K562 (cell line): ENCODE data around the gene ANKDD1A. TPM values are rescaled to one million over a fixed set of nuclear protein-coding genes. Genes with fewer than 3 reads are reported as not detected.

Source experiments
- ATAC-seq: fragments of 200-7000 bp; cut with Tn5 transposase; 3 replicates; pipeline ENCODE4 v1.9.1; 2020; ENCODE audit warnings: moderate library complexity
- BruUV-seq: library from RNA; stranded (reverse); fragments of 400-500 nt; replicated peaks from 2 replicates; lab custom pipeline; 2021; lab: Mats Ljungman, UMichigan
- CTCF ChIA-PET: fragments of 300-600 bp; formaldehyde crosslinking; extraction: SDS; loops from one replicate; lab custom pipeline; 2021; ENCODE audit warnings: low intra/inter-chr PET ratio; lab: Yijun Ruan, JAX
- POLR2A ChIA-PET: fragments of 300-600, 350-650 bp; sonication (Branson Sonifier 250); formaldehyde crosslinking; extraction: SDS; loops from one replicate; lab custom pipeline; 2021; ENCODE audit warnings: antibody characterized with exemption, inconsistent platforms; lab: Yijun Ruan, JAX
- DNase-seq, 4 experiments: peaks; one replicate each; pipeline versions ENCODE4 v3.0.0 to v3.0.0-alpha.2; 2011 to 2018; ENCODE audit warnings: low spot score in 3 of 4, mixed read lengths in 3 of 4; ENCODE audit errors: extremely low read depth in 1 of 4
- FAIRE-seq: peaks from 2 replicates; lab custom pipeline; 2011; peaks lifted over from hg19 to GRCh38; lab: Jason Lieb, UNC
- H2AFZ ChIP-seq: 2 replicates; pipeline ENCODE4 v1.6.0; 2011; ENCODE audit warnings: low read depth, low read length, control low read depth, inconsistent platforms
- H3K27ac ChIP-seq: fragments of 200-600 bp; 3 replicates; pipeline ENCODE4 v1.8.0; 2011; ENCODE audit warnings: low read depth, mild to moderate bottlenecking, control low read depth, inconsistent platforms, low read length, moderate library complexity, mixed read lengths; ENCODE audit errors: extremely low read depth
- H3K27me3 ChIP-seq, 2 experiments: fragments of 300-600 bp in 1 of 2; 2 replicates in 1 of 2; 3 replicates in 1 of 2; pipeline versions ENCODE4 v1.6.0 to v1.8.0; 2011; ENCODE audit warnings: inconsistent platforms in 2 of 2, low read length in 2 of 2, mild to moderate bottlenecking in 1 of 2, mixed read lengths in 1 of 2, moderate library complexity in 1 of 2; ENCODE audit not compliant: control insufficient read depth in 2 of 2, insufficient read depth in 2 of 2
- H3K36me3 ChIP-seq: fragments of 300-600 bp; 3 replicates; pipeline ENCODE4 v1.8.0; 2011; ENCODE audit warnings: mild to moderate bottlenecking, low read length, inconsistent platforms; ENCODE audit not compliant: control insufficient read depth, insufficient read depth
- H3K4me1 ChIP-seq, 2 experiments: fragments of 200-600 bp in 1 of 2; replicated peaks in 1 of 2; 2 replicates in 1 of 2; 3 replicates in 1 of 2; pipeline versions ENCODE4 v1.5.1 to v1.8.0; 2011; ENCODE audit warnings: inconsistent platforms in 2 of 2, low read length in 2 of 2, mild to moderate bottlenecking in 1 of 2, mixed read lengths in 1 of 2, moderate library complexity in 1 of 2; ENCODE audit not compliant: control insufficient read depth in 2 of 2, insufficient read depth in 2 of 2
- H3K4me2 ChIP-seq: 2 replicates; pipeline ENCODE4 v1.6.1; 2011; ENCODE audit warnings: low read length, control low read depth, inconsistent platforms, mixed read lengths; ENCODE audit not compliant: insufficient read depth
- H3K4me3 ChIP-seq: fragments of 200-600 bp; sonication (generic), shearing (Covaris generic); 2 replicates; pipeline ENCODE4 v1.5.1; 2016; ENCODE audit warnings: control low read depth, inconsistent platforms
- H3K79me2 ChIP-seq: fragments of 200-600 bp; 3 replicates; pipeline ENCODE4 v1.8.0; 2011; ENCODE audit warnings: low read length, inconsistent platforms; ENCODE audit not compliant: control insufficient read depth, insufficient read depth
- H3K9ac ChIP-seq, 2 experiments: 2 replicates each; pipeline versions ENCODE4 v1.6.0 to v1.6.1; 2011; ENCODE audit warnings: low read depth in 2 of 2, low read length in 2 of 2, control low read depth in 1 of 2, inconsistent platforms in 1 of 2, mild to moderate bottlenecking in 1 of 2, mixed read lengths in 1 of 2; ENCODE audit not compliant: insufficient read depth in 1 of 2
- H3K9me1 ChIP-seq: one replicate; pipeline ENCODE4 v1.6.0; 2011; ENCODE audit warnings: inconsistent platforms, mild to moderate bottlenecking, low read length, moderate library complexity; ENCODE audit not compliant: control insufficient read depth, insufficient read depth
- H3K9me3 ChIP-seq: replicated peaks from 2 replicates; pipeline ENCODE4 v1.5.1; 2011; ENCODE audit warnings: low read depth, low read length, inconsistent platforms; ENCODE audit not compliant: control insufficient read depth, insufficient read depth
- H4K20me1 ChIP-seq: replicated peaks from 2 replicates; pipeline ENCODE4 v1.6.1; 2011; ENCODE audit warnings: low read length, inconsistent platforms, mixed read lengths; ENCODE audit not compliant: control insufficient read depth, insufficient read depth
- ATF7 ChIP-seq: fragments of 450-650 bp; IDR thresholded peaks from 2 replicates; pipeline ENCODE4 v1.7.1; 2014; ENCODE audit warnings: mild to moderate bottlenecking, moderate library complexity
- C11orf30 ChIP-seq: fragments of 450-650 bp; IDR thresholded peaks from 2 replicates; pipeline ENCODE4 v1.6.1; 2016; ENCODE audit warnings: low read depth, mild to moderate bottlenecking
- CBFB ChIP-seq: sonication (generic); formaldehyde crosslinking; IDR thresholded peaks from 2 replicates; pipeline ENCODE4 v1.4.0; 2020; ENCODE audit warnings: mild to moderate bottlenecking, missing genetic modification reagents
- ETV5 ChIP-seq: sonication (generic); formaldehyde crosslinking; IDR thresholded peaks from 2 replicates; pipeline ENCODE4 v1.4.0; 2020; ENCODE audit warnings: low read depth, mild to moderate bottlenecking, missing genetic modification reagents
- FOXM1 ChIP-seq, 2 experiments: fragments of 450-650 bp in 1 of 2; sonication (generic) in 1 of 2; formaldehyde crosslinking in 1 of 2; IDR thresholded peaks; 2 replicates each; pipeline versions ENCODE4 v1.6.1 to v1.9.0; 2017 to 2022; ENCODE audit warnings: low read depth in 2 of 2, mild to moderate bottlenecking in 2 of 2, missing genetic modification reagents in 1 of 2, moderate library complexity in 1 of 2
- HCFC1 ChIP-seq: IDR thresholded peaks from 2 replicates; pipeline ENCODE4 v1.6.1; 2012; ENCODE audit warnings: low read depth, low read length, improper control_type of control experiment
- HNRNPL ChIP-seq: fragments of 200-400 bp; formaldehyde crosslinking; IDR thresholded peaks from 2 replicates; pipeline ENCODE4 v1.6.1; 2017; ENCODE audit warnings: low read depth, mild to moderate bottlenecking, low read length
- KDM2B ChIP-seq: fragments of 250-450 bp; sonication (Bioruptor Pico); IDR thresholded peaks from 2 replicates; pipeline ENCODE4 v1.8.0; 2021; ENCODE audit warnings: mild to moderate bottlenecking, moderate library complexity
- MAFG ChIP-seq: fragments of 450-650 bp; conservative IDR thresholded peaks from 2 replicates; pipeline ENCODE4 v1.6.1; 2016; ENCODE audit warnings: missing genetic modification characterization, missing compliant biosample characterization
- MAFK ChIP-seq: IDR thresholded peaks from 2 replicates; pipeline ENCODE4 v1.6.1; 2011; ENCODE audit warnings: low read length, improper control_type of control experiment
- NONO ChIP-seq, 2 experiments: fragments of 200-400 bp in 1 of 2; fragments of 450-650 bp in 1 of 2; formaldehyde crosslinking in 1 of 2; IDR thresholded peaks; 2 replicates each; pipeline ENCODE4 v1.6.1; 2017; ENCODE audit warnings: low read depth in 2 of 2, mild to moderate bottlenecking in 2 of 2, moderate library complexity in 2 of 2, low read length in 1 of 2
- NRF1 ChIP-seq, 2 experiments: fragments of 450-650 bp; IDR thresholded peaks in 1 of 2; conservative IDR thresholded peaks in 1 of 2; 2 replicates each; pipeline ENCODE4 v1.6.1; 2014; ENCODE audit warnings: mild to moderate bottlenecking in 2 of 2
- SAFB ChIP-seq: fragments of 200-400 bp; formaldehyde crosslinking; IDR thresholded peaks from 2 replicates; pipeline ENCODE4 v1.6.1; 2017; ENCODE audit warnings: low read depth, low read length, borderline replicate concordance
- SMAD1 ChIP-seq: fragments of 150-350 bp; IDR thresholded peaks from 2 replicates; pipeline ENCODE4 v1.6.1; 2014; ENCODE audit warnings: low read length, low read depth; ENCODE audit not compliant: partially characterized antibody
- STAG1 ChIP-seq: sonication (generic); formaldehyde crosslinking; IDR thresholded peaks from 2 replicates; pipeline ENCODE4 v1.5.0; 2020; ENCODE audit warnings: missing genetic modification reagents, borderline replicate concordance
- TBL1XR1 ChIP-seq, 2 experiments: IDR thresholded peaks; 2 replicates each; pipeline ENCODE4 v1.6.1; 2012; ENCODE audit warnings: improper control_type of control experiment in 2 of 2, low read length in 2 of 2, mild to moderate bottlenecking in 1 of 2
- ZNF140 ChIP-seq: fragments of 250-450 bp; sonication (Bioruptor Pico); IDR thresholded peaks from 2 replicates; pipeline ENCODE4 v1.8.0; 2021; ENCODE audit warnings: moderate library complexity, mild to moderate bottlenecking, inconsistent platforms
- ZNF316 ChIP-seq: fragments of 450-650 bp; IDR thresholded peaks from 2 replicates; pipeline ENCODE4 v1.6.1; 2016
- ZNF445 ChIP-seq: fragments of 250-450 bp; sonication (Bioruptor Pico); IDR thresholded peaks from 2 replicates; pipeline ENCODE4 v1.4.0; 2020; ENCODE audit warnings: low read depth, mild to moderate bottlenecking, moderate library complexity
- ZNF764 ChIP-seq: fragments of 250-450 bp; sonication (Bioruptor Pico); IDR thresholded peaks from 2 replicates; pipeline ENCODE4 v1.4.0; 2020; ENCODE audit warnings: low read depth, mild to moderate bottlenecking, moderate library complexity
- ZNF778 ChIP-seq: fragments of 450-650 bp; formaldehyde crosslinking; IDR thresholded peaks from 2 replicates; pipeline ENCODE4 v1.4.0; 2020; ENCODE audit warnings: mild to moderate bottlenecking, moderate library complexity
- WGBS: fragments of 100-300 bp; shearing (Covaris generic); methylation state at CpG from one replicate; pipeline ENCODE4 v1.1.6; 2016; ENCODE audit warnings: low coverage, mixed read lengths; ENCODE audit not compliant: insufficient coverage; ENCODE audit errors: missing lambda C conversion rate; 5-methylcytosine and 5-hydroxymethylcytosine counted together
- in situ Hi-C: fragments of 300-500 bp; cut with MboI; formaldehyde crosslinking; loops from 4 replicates; pipeline ENCODE4 v1.15.0; 2018; ENCODE audit warnings: inconsistent platforms, mixed read lengths
- intact Hi-C: fragments of 100-400 bp; cut with micrococcal nuclease; formaldehyde crosslinking; loops from 2 replicates; pipeline ENCODE4 v1.14.2; 2022
- polyA plus RNA-seq, 8 experiments: library from polyadenylated mRNA; depleted of rRNA in 4 of 8; stranded (reverse) in 5 of 8; unstranded in 3 of 8; fragments of >200 nt; fragmentation: Nextera tagmentation in 2 of 8; fragmentation: Illumina TruSeq in 1 of 8; extraction: Ambion mirVana in 2 of 8; extraction: Trizol in 1 of 8; gene quantifications; 2 replicates each; pipeline versions ENCODE4 v1.2.1 to v1.2.3, GENCODE V29; 2011 to 2014; ENCODE audit warnings: inconsistent platforms in 1 of 8, missing spikeins in 1 of 8
- total RNA-seq, 7 experiments: library from RNA; depleted of rRNA in 6 of 7; stranded (reverse); fragments of >200 nt in 6 of 7; fragmentation: Illumina TruSeq in 2 of 7; extraction: Trizol in 2 of 7; gene quantifications; 2 replicates each; pipeline versions ENCODE4 v1.2.1 to v1.2.3, GENCODE V29; 2011 to 2021; ENCODE audit warnings: low replicate concordance in 1 of 7
- TF ChIP-seq, protein P1 (sequence below): fragments of 250-450 bp; sonication (Bioruptor Pico); IDR thresholded peaks from 2 replicates; pipeline ENCODE4 v1.4.0; 2020; ENCODE audit warnings: borderline replicate concordance
- TF ChIP-seq, protein P2 (sequence below): fragments of 450-650 bp; formaldehyde crosslinking; IDR thresholded peaks from 2 replicates; pipeline ENCODE4 v1.4.0; 2020; ENCODE audit warnings: mild to moderate bottlenecking, moderate library complexity

The ANKDD1A gene
- total and polyA plus RNA-seq, 9 of the 15 experiments (the other 6 are each of a cell fraction or from before 2014, with no cell fraction given) = 0.08 to 0.80 (median 0.43) TPM

DNA sequence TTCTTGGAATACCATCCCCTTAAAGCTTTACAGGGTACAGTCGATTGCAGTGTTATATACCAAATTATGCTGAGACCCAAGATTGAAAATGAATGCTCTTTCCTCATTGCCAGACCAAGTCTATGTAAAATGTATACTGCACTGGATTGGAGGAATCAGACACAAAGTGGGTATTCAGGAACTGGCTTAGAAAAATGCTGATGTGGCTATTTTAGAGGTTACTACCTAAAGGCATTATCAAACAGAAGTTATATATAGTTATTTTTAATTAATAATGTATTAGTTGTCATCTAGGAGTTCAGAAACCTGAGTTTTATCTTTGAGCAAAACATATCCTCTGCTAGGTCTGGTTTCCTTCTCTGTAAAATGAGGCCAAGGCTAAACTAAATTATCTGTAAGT lies 81.6 kb downstream of the ANKDD1A start:
- Histone ChIP-seq H3K9ac (no peak overlapping the region), H3K4me1 (peaks cover 5 to 10% of the 10 kb centered on the region in 2 experiments; a peak in 4 of 5 replicates), H3K4me2 (no peak overlapping the region), H3K79me2 (peaks cover 12% of the 10 kb centered on the region), H3K27ac (no peak overlapping the region), H3K4me3 (no peak overlapping the region), H4K20me1 (no peaks in the 10 kb centered on the region), H3K36me3 (no peaks in the 10 kb centered on the region), H2AFZ (peak overlapping the region; percentile 38; the same call in 1 of the 2 replicates), H3K9me3 (no peaks in the 10 kb centered on the region), H3K27me3 (no peaks in the 10 kb centered on the region), H3K9me1 (no peaks in the 10 kb centered on the region)
- ChIA-PET CTCF (no interaction called here), POLR2A (interaction anchor here (0.8 to 2.1 kb wide), 2 partner anchors 10 to 127 kb away, joined by 4 to 7 read pairs; no protein-coding TSS in a partner anchor)
- intact Hi-C loops = no loop called here
- WGBS = 5% methylated on average over 1 of the region's 1 CpG
- no TSS peak for BruUV-seq
- DNase-seq = no peak
- in situ Hi-C loops = no loop called here
- no peak for FAIRE-seq
- no peak for ATAC-seq
- TF ChIP-seq ZNF140 (CRISPR knock-in tag) (no peak), ETV5 (CRISPR knock-in tag) (no peak), ZNF778 (CRISPR knock-in tag) (no peak), ZNF316 (peak; percentile 96), HCFC1 (no peak), MAFK (peak; percentile 98), NRF1 (conservative IDR thresholded peaks at IDR 0.05 in 1 of 2, IDR thresholded peaks at IDR 0.05 in 1 of 2) (no peak), FOXM1 (IDR thresholded peaks at IDR 0.05; ENCODE audit: low read depth) (no peak), FOXM1 (CRISPR knock-in tag; IDR thresholded peaks at IDR 0.05; ENCODE audit: low read depth) (no peak), C11orf30 (peak; percentile 92), MAFG (tag) (peak; percentile 89), NONO (IDR thresholded peaks at IDR 0.05; ENCODE audit: low read depth in 2 of 2, low read length in 1 of 2) (no peak), ZNF445 (CRISPR knock-in tag) (no peak), SMAD1 (no peak), CBFB (CRISPR knock-in tag) (no peak), KDM2B (CRISPR knock-in tag) (no peak), SAFB (no peak), STAG1 (no peak), HNRNPL (no peak), ZNF764 (no peak), ATF7 (no peak), TBL1XR1 (IDR thresholded peaks at IDR 0.05; ENCODE audit: low read length in 2 of 2) (no peak)
- TF ChIP-seq, protein P1, sequence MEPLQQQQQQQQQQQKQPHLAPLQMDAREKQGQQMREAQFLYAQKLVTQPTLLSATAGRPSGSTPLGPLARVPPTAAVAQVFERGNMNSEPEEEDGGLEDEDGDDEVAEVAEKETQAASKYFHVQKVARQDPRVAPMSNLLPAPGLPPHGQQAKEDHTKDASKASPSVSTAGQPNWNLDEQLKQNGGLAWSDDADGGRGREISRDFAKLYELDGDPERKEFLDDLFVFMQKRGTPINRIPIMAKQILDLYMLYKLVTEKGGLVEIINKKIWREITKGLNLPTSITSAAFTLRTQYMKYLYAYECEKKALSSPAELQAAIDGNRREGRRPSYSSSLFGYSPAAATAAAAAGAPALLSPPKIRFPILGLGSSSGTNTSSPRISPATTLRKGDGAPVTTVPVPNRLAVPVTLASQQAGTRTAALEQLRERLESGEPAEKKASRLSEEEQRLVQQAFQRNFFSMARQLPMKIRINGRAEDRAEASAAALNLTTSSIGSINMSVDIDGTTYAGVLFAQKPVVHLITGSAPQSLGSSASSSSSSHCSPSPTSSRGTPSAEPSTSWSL = no peak
- TF ChIP-seq, protein P2, sequence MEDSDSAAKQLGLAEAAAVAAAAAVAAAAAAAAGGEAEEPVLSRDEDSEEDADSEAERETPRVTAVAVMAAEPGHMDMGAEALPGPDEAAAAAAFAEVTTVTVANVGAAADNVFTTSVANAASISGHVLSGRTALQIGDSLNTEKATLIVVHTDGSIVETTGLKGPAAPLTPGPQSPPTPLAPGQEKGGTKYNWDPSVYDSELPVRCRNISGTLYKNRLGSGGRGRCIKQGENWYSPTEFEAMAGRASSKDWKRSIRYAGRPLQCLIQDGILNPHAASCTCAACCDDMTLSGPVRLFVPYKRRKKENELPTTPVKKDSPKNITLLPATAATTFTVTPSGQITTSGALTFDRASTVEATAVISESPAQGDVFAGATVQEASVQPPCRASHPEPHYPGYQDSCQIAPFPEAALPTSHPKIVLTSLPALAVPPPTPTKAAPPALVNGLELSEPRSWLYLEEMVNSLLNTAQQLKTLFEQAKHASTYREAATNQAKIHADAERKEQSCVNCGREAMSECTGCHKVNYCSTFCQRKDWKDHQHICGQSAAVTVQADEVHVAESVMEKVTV (CRISPR knock-in tag) = no peak
